NCI-H2081 (cell line): ENCODE results near the gene NKX2-2.

ENCODE experiments used
- DNase-seq, 2 experiments: peaks; one replicate each; lab custom pipeline; 2025; lab: John Stamatoyannopoulos, UW

NKX2-2 gene

GRCh38 chr20:21513881-21514540, at the start of gene NKX2-2:
Gene NKX2-2, minus strand, starts transcription at chr20:21514064. Its CDS starts 395 bp downstream, at chr20:21513669.
- DNase-seq: no peak

- no peak for DNase-seq
These were observed 48.8 kb upstream of the NKX2-2 start for GRCh38 chr20:21562656-21563055.

GRCh38 chr20:21559305-21559704, 45.4 kb upstream of the NKX2-2 start:
- no peak for DNase-seq

GRCh38 chr20:21557241-21558020, 43.6 kb upstream of the NKX2-2 start:
- DNase-seq: no peak

- no peak for DNase-seq
These were observed 42.5 kb upstream of the NKX2-2 start for GRCh38 chr20:21556398-21556797.

GRCh38 chr20:21555470-21556120, 41.7 kb upstream of the NKX2-2 start:
- no peak for DNase-seq

- DNase-seq: peak; percentile 20 to 36
These were observed 41.1 kb upstream of the NKX2-2 start for GRCh38 chr20:21554985-21555384.

GRCh38 chr20:21554376-21554890, 40.6 kb upstream of the NKX2-2 start:
- peak in 1 of 2 experiments; percentile 18 for DNase-seq

GRCh38 chr20:21550587-21550986, 36.7 kb upstream of the NKX2-2 start:
- no peak for DNase-seq

- DNase-seq: no peak
These were observed 34.6 kb upstream of the NKX2-2 start for GRCh38 chr20:21548390-21549035.

- no peak for DNase-seq
These were observed 32.5 kb upstream of the NKX2-2 start for GRCh38 chr20:21546355-21546754.

- no peak for DNase-seq
These were observed 25.6 kb upstream of the NKX2-2 start for GRCh38 chr20:21539512-21539911.

GRCh38 chr20:21534886-21535285, 21.0 kb upstream of the NKX2-2 start:
- DNase-seq: no peak

GRCh38 chr20:21534453-21534852, 20.6 kb upstream of the NKX2-2 start:
- DNase-seq: peak; percentile 76 to 88

- DNase-seq: peak; percentile 18 to 69
These were observed 16.0 kb upstream of the NKX2-2 start for GRCh38 chr20:21529863-21530262.

- DNase-seq: no peak
These were observed 15.0 kb upstream of the NKX2-2 start for GRCh38 chr20:21528870-21529269.

- DNase-seq: no peak
These were observed 14.0 kb upstream of the NKX2-2 start for GRCh38 chr20:21527908-21528307.

- DNase-seq: no peak
These were observed 12.9 kb upstream of the NKX2-2 start for GRCh38 chr20:21526776-21527175.

GRCh38 chr20:21523895-21524294, 10.0 kb upstream of the NKX2-2 start:
- no peak for DNase-seq

GRCh38 chr20:21523281-21523868, 9.5 kb upstream of the NKX2-2 start:
- peak in 1 of 2 experiments; percentile 31 for DNase-seq

GRCh38 chr20:21522481-21523280, 8.8 kb upstream of the NKX2-2 start:
- DNase-seq: peak; percentile 52 to 69
